Endothelial cell of umbilical vein (primary cell): ENCODE measurements around the gene SCUBE3.

Experiments
- CTCF ChIP-seq, 2 donors: IDR thresholded peaks; 1 replicate in 1 of 2; 2 replicates in 1 of 2; pipeline ENCODE4 v1.5.1; 2011; ENCODE audit warnings: low read length in 2 of 2, mild to moderate bottlenecking in 2 of 2, moderate library complexity in 2 of 2, control low read depth in 1 of 2, inconsistent platforms in 1 of 2, low read depth in 1 of 2; ENCODE audit not compliant: insufficient read depth in 1 of 2; ENCODE audit errors: extremely low read depth in 1 of 2
- EZH2 ChIP-seq: IDR thresholded peaks from 2 replicates; pipeline ENCODE4 v1.6.1; 2012; ENCODE audit warnings: borderline replicate concordance, low read depth, mild to moderate bottlenecking, moderate library complexity, low read length, inconsistent platforms; ENCODE audit not compliant: severe bottlenecking
- POLR2A ChIP-seq: IDR thresholded peaks from 2 replicates; pipeline ENCODE4 v1.6.1; 2012; ENCODE audit warnings: low read depth, mild to moderate bottlenecking, control low read depth, low read length
- POLR2AphosphoS5 ChIP-seq: IDR thresholded peaks from 2 replicates; pipeline ENCODE4 v1.6.1; 2012; ENCODE audit warnings: low read depth, mild to moderate bottlenecking, control low read depth, low read length, moderate library complexity; ENCODE audit not compliant: insufficient read depth

- TF ChIP-seq POLR2A = no peak
- no peak for TF ChIP-seq EZH2
- TF ChIP-seq POLR2AphosphoS5 = no peak
- no peak for TF ChIP-seq CTCF (IDR thresholded peaks at IDR 0.05; ENCODE audit: extremely low read depth in 1 of 2, insufficient read depth in 1 of 2, low read depth in 1 of 2, low read length in 2 of 2)
Measured at GRCh38 chr6:35164868-35165267, 48.9 kb upstream of the SCUBE3 start.
